ENCODE data around the gene RXFP1. TPM values are rescaled to one million over a fixed set of nuclear protein-coding genes. Genes with fewer than 3 reads are reported as not detected.

RXFP1 gene
- polyA plus RNA-seq, 1 donor = 0.43 TPM

GRCh38 chr4:158667651-158668198, 146.0 kb downstream of the RXFP1 start:
- H3K27ac ChIP-seq (ENCODE audit: low read length) = no peak overlapping the region
- WGBS (ENCODE audit: insufficient coverage, low lambda C conversion rate) = 50% methylated on average over 1 of the region's 3 CpGs
- DNase-seq = peak; percentile 42 to 46
- H3K27me3 ChIP-seq (ENCODE audit: control insufficient read depth, insufficient read depth, low read length) = no peaks in the 10 kb centered on the region
- peaks cover 6% of the 10 kb centered on the region for H3K4me1 ChIP-seq (ENCODE audit: control insufficient read depth, insufficient read depth, low read length)
- H3K4me3 ChIP-seq (ENCODE audit: low read length) = no peak overlapping the region
- peaks cover 2% of the 10 kb centered on the region for H3K36me3 ChIP-seq (ENCODE audit: control insufficient read depth, insufficient read depth, low read length)
- peaks cover 4% of the 10 kb centered on the region for H3K9me3 ChIP-seq (ENCODE audit: control insufficient read depth, low read depth, low read length)

GRCh38 chr4:158669310-158669709, 147.6 kb downstream of the RXFP1 start:
- Histone ChIP-seq H3K9me3 (ENCODE audit: control insufficient read depth, low read depth, low read length) (peaks cover 4% of the 10 kb centered on the region), H3K27ac (ENCODE audit: low read length) (no peak overlapping the region), H3K36me3 (ENCODE audit: control insufficient read depth, insufficient read depth, low read length) (peaks cover 2% of the 10 kb centered on the region), H3K27me3 (ENCODE audit: control insufficient read depth, insufficient read depth, low read length) (no peaks in the 10 kb centered on the region), H3K4me1 (ENCODE audit: control insufficient read depth, insufficient read depth, low read length) (peaks cover 6% of the 10 kb centered on the region), H3K4me3 (ENCODE audit: low read length) (no peak overlapping the region)
- 95% methylated on average over 4 of the region's 7 CpGs for WGBS (ENCODE audit: insufficient coverage, low lambda C conversion rate)
- DNase-seq = no peak

GRCh38 chr4:158670975-158671664, 149.4 kb downstream of the RXFP1 start:
- H3K36me3 ChIP-seq (ENCODE audit: control insufficient read depth, insufficient read depth, low read length) = peaks cover 2% of the 10 kb centered on the region
- H3K9me3 ChIP-seq (ENCODE audit: control insufficient read depth, low read depth, low read length) = no peaks in the 10 kb centered on the region
- H3K27ac ChIP-seq (ENCODE audit: low read length) = peak overlapping the region; percentile 96
- no peaks in the 10 kb centered on the region for H3K27me3 ChIP-seq (ENCODE audit: control insufficient read depth, insufficient read depth, low read length)
- DNase-seq = peak; percentile 63 to 85
- H3K4me1 ChIP-seq (ENCODE audit: control insufficient read depth, insufficient read depth, low read length) = peaks cover 6% of the 10 kb centered on the region
- peak overlapping the region; percentile 92 for H3K4me3 ChIP-seq (ENCODE audit: low read length)
- WGBS (ENCODE audit: insufficient coverage, low lambda C conversion rate) = no CpG with 5 or more reads among the region's 35 CpGs

GRCh38 chr4:158671665-158671914, 149.9 kb downstream of the RXFP1 start, which contains the start of gene C4orf46:
Gene C4orf46 (minus strand): TSS chr4:158671887. CDS start chr4:158671801, 86 bp downstream.
- H3K4me1 ChIP-seq (ENCODE audit: control insufficient read depth, insufficient read depth, low read length) = peaks cover 6% of the 10 kb centered on the region
- WGBS (ENCODE audit: insufficient coverage, low lambda C conversion rate) = no CpG with 5 or more reads among the region's 20 CpGs
- no peaks in the 10 kb centered on the region for H3K9me3 ChIP-seq (ENCODE audit: control insufficient read depth, low read depth, low read length)
- peak within 1 kb of the TSS; percentile 96 for H3K27ac ChIP-seq (ENCODE audit: low read length)
- H3K27me3 ChIP-seq (ENCODE audit: control insufficient read depth, insufficient read depth, low read length) = no peaks in the 10 kb centered on the region
- peak within 1 kb of the TSS; percentile 92 for H3K4me3 ChIP-seq (ENCODE audit: low read length)
- no peak for DNase-seq
- H3K36me3 ChIP-seq (ENCODE audit: control insufficient read depth, insufficient read depth, low read length) = peaks cover 2% of the 10 kb centered on the region

- Histone ChIP-seq H3K36me3 (ENCODE audit: control insufficient read depth, insufficient read depth, low read length) (peaks cover 2% of the 10 kb centered on the region), H3K4me1 (ENCODE audit: control insufficient read depth, insufficient read depth, low read length) (peaks cover 6% of the 10 kb centered on the region), H3K27ac (ENCODE audit: low read length) (peak within 1 kb of the TSS; percentile 96), H3K4me3 (ENCODE audit: low read length) (peak within 1 kb of the TSS; percentile 92), H3K27me3 (ENCODE audit: control insufficient read depth, insufficient read depth, low read length) (no peaks in the 10 kb centered on the region), H3K9me3 (ENCODE audit: control insufficient read depth, low read depth, low read length) (no peaks in the 10 kb centered on the region)
- peak; percentile 100 for DNase-seq
- no CpG with 5 or more reads among the region's 60 CpGs for WGBS (ENCODE audit: insufficient coverage, low lambda C conversion rate)
Measured at GRCh38 chr4:158671915-158672806, 150.5 kb downstream of the RXFP1 start, which contains the start of gene ETFDH. Gene ETFDH (plus strand): TSS chr4:158672296. CDS start chr4:158672457, 161 bp downstream.

- Histone ChIP-seq H3K27me3 (ENCODE audit: control insufficient read depth, insufficient read depth, low read length) (no peaks in the 10 kb centered on the region), H3K27ac (ENCODE audit: low read length) (no peak overlapping the region), H3K9me3 (ENCODE audit: control insufficient read depth, low read depth, low read length) (no peaks in the 10 kb centered on the region), H3K36me3 (ENCODE audit: control insufficient read depth, insufficient read depth, low read length) (peaks cover 2% of the 10 kb centered on the region), H3K4me3 (ENCODE audit: low read length) (no peak overlapping the region), H3K4me1 (ENCODE audit: control insufficient read depth, insufficient read depth, low read length) (peaks cover 6% of the 10 kb centered on the region)
- DNase-seq = no peak
- WGBS (ENCODE audit: insufficient coverage, low lambda C conversion rate) = 80% methylated on average over 2 of the region's 3 CpGs
Measured at GRCh38 chr4:158673633-158674032, 152.0 kb downstream of the RXFP1 start.

- Histone ChIP-seq H3K36me3 (ENCODE audit: control insufficient read depth, insufficient read depth, low read length) (no peaks in the 10 kb centered on the region), H3K4me1 (ENCODE audit: control insufficient read depth, insufficient read depth, low read length) (no peaks in the 10 kb centered on the region), H3K9me3 (ENCODE audit: control insufficient read depth, low read depth, low read length) (no peaks in the 10 kb centered on the region), H3K27me3 (ENCODE audit: control insufficient read depth, insufficient read depth, low read length) (no peaks in the 10 kb centered on the region), H3K27ac (ENCODE audit: low read length) (no peak overlapping the region), H3K4me3 (ENCODE audit: low read length) (no peak overlapping the region)
- no CpG with 5 or more reads among the region's 5 CpGs for WGBS (ENCODE audit: insufficient coverage, low lambda C conversion rate)
- DNase-seq = no peak
Measured at GRCh38 chr4:158676076-158676475, 154.4 kb downstream of the RXFP1 start.

GRCh38 chr4:158678767-158679166, 157.1 kb downstream of the RXFP1 start:
- WGBS (ENCODE audit: insufficient coverage, low lambda C conversion rate) = 57% methylated on average over 1 of the region's 2 CpGs
- Histone ChIP-seq H3K27ac (ENCODE audit: low read length) (no peak overlapping the region), H3K27me3 (ENCODE audit: control insufficient read depth, insufficient read depth, low read length) (no peaks in the 10 kb centered on the region), H3K36me3 (ENCODE audit: control insufficient read depth, insufficient read depth, low read length) (no peaks in the 10 kb centered on the region), H3K9me3 (ENCODE audit: control insufficient read depth, low read depth, low read length) (no peaks in the 10 kb centered on the region), H3K4me1 (ENCODE audit: control insufficient read depth, insufficient read depth, low read length) (no peaks in the 10 kb centered on the region), H3K4me3 (ENCODE audit: low read length) (no peak overlapping the region)
- no peak for DNase-seq

- H3K9me3 ChIP-seq (ENCODE audit: control insufficient read depth, low read depth, low read length) = no peaks in the 10 kb centered on the region
- peaks cover 7% of the 10 kb centered on the region for H3K36me3 ChIP-seq (ENCODE audit: control insufficient read depth, insufficient read depth, low read length)
- H3K4me3 ChIP-seq (ENCODE audit: low read length) = no peak overlapping the region
- no peak for DNase-seq
- no CpG with 5 or more reads among the region's 1 CpG for WGBS (ENCODE audit: insufficient coverage, low lambda C conversion rate)
- no peaks in the 10 kb centered on the region for H3K4me1 ChIP-seq (ENCODE audit: control insufficient read depth, insufficient read depth, low read length)
- H3K27me3 ChIP-seq (ENCODE audit: control insufficient read depth, insufficient read depth, low read length) = no peaks in the 10 kb centered on the region
- no peak overlapping the region for H3K27ac ChIP-seq (ENCODE audit: low read length)
Measured at GRCh38 chr4:158681629-158682028, 159.9 kb downstream of the RXFP1 start.

- H3K9me3 ChIP-seq (ENCODE audit: control insufficient read depth, low read depth, low read length) = no peaks in the 10 kb centered on the region
- DNase-seq = no peak
- H3K36me3 ChIP-seq (ENCODE audit: control insufficient read depth, insufficient read depth, low read length) = peaks cover 9% of the 10 kb centered on the region
- WGBS (ENCODE audit: insufficient coverage, low lambda C conversion rate) = no CpG with 5 or more reads among the region's 2 CpGs
- no peak overlapping the region for H3K4me3 ChIP-seq (ENCODE audit: low read length)
- H3K27ac ChIP-seq (ENCODE audit: low read length) = no peak overlapping the region
- H3K27me3 ChIP-seq (ENCODE audit: control insufficient read depth, insufficient read depth, low read length) = no peaks in the 10 kb centered on the region
- no peaks in the 10 kb centered on the region for H3K4me1 ChIP-seq (ENCODE audit: control insufficient read depth, insufficient read depth, low read length)
Measured at GRCh38 chr4:158682066-158682465, 160.4 kb downstream of the RXFP1 start.
